ENCODE results near the gene SEMA3D. TPM values are rescaled to one million over a fixed set of nuclear protein-coding genes. Genes with fewer than 3 reads are reported as not detected.

The SEMA3D gene
- total RNA-seq (2022) (0.61 and 0.84 TPM in 2 replicates), Bru-seq, nascent RNA (percentile 32 among the genes with signal in this experiment), BruChase-seq, experiment 1, labeled RNA remaining after a 2-hour chase (percentile 25 among the genes with signal in this experiment), BruChase-seq, experiment 2, labeled RNA remaining after a 6-hour chase (percentile 23 among the genes with signal in this experiment)
- long read RNA-seq, partial matches to known transcripts = 0 of 1 reads
- long read RNA-seq, other reads (novel, unspliced or antisense) = 1 of 1 reads

- BruUV-seq (replicated peaks) = no TSS peak
- no peaks in the 10 kb centered on the region for H3K36me3 Mint-ChIP-seq (ENCODE audit: insufficient read depth, unreplicated experiment)
- peak; percentile 33 to 56 for DNase-seq
- CTCF ChIA-PET = no interaction called here
- POLR2A ChIA-PET = no interaction called here
- H3K9me3 ChIP-seq = peaks cover 3% of the 10 kb centered on the region; the same call in 1 of the 2 replicates
- H3K4me3 Mint-ChIP-seq (ENCODE audit: unreplicated experiment) = peak within 1 kb of the TSS; percentile 64
- peak within 1 kb of the TSS; percentile 21; the same call in 1 of the 2 replicates for H3K4me3 ChIP-seq (ENCODE audit: low read depth, low read length)
- H3K4me1 ChIP-seq = no peaks in the 10 kb centered on the region
- no peaks in the 10 kb centered on the region for H3K4me1 Mint-ChIP-seq (ENCODE audit: low read depth, unreplicated experiment)
- no peak within 1 kb of the TSS for H3K27ac Mint-ChIP-seq (ENCODE audit: unreplicated experiment)
- intact Hi-C loops (cut with micrococcal nuclease; ENCODE audit: unreplicated experiment) = loop anchor here (5.0 kb wide), 1 partner anchor 276 kb away; no protein-coding TSS in a partner anchor
- no peaks in the 10 kb centered on the region for H3K9me3 Mint-ChIP-seq (ENCODE audit: unreplicated experiment)
- no peaks in the 10 kb centered on the region for H3K36me3 ChIP-seq (ENCODE audit: control insufficient read depth, insufficient read depth, low read length)
- no peaks in the 10 kb centered on the region for H3K27me3 Mint-ChIP-seq (ENCODE audit: insufficient read depth, unreplicated experiment)
- peak; percentile 26 to 35 for TF ChIP-seq CTCF (IDR thresholded peaks at IDR 0.05; ENCODE audit: insufficient read depth in 1 of 2, low read depth in 1 of 2, low read length in 1 of 2, severe bottlenecking in 1 of 2, unreplicated experiment in 1 of 2)
- H3K27me3 ChIP-seq (replicated peaks; ENCODE audit: control insufficient read depth, insufficient read depth, low read length) = no peaks in the 10 kb centered on the region
These were observed at the start of gene SEMA3D for GRCh38 chr7:85186521-85187241. TSS of gene SEMA3D (minus strand) at chr7:85187056. CDS start at chr7:85121891, 65,165 bp downstream.

DNA sequence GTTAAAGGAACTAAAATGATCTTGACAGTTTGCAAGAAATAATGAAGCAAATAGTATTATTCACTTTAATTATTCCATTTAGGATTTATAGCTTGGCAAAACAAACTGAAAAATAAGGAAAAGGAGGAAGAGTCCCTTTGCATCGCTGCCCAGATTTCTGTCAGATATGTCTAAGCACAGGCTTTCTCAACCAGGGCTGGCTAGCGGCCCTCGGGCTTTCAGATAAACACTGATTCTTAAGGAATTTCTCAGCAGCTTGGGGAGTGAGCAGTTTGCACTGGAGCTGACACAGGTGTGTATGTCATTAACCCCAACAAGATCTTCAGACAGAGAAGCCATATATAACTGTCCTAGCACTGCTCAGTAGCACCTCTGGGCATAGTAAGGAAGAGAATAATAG lies 47.9 kb upstream of the SEMA3D start:
- H3K4me1 Mint-ChIP-seq (ENCODE audit: low read depth, unreplicated experiment) = peaks cover 35% of the 10 kb centered on the region
- H3K36me3 Mint-ChIP-seq (ENCODE audit: insufficient read depth, unreplicated experiment) = no peaks in the 10 kb centered on the region
- no peaks in the 10 kb centered on the region for H3K36me3 ChIP-seq (ENCODE audit: control insufficient read depth, insufficient read depth, low read length)
- no peak for TF ChIP-seq CTCF (IDR thresholded peaks at IDR 0.05; ENCODE audit: insufficient read depth in 1 of 2, low read depth in 1 of 2, low read length in 1 of 2, severe bottlenecking in 1 of 2, unreplicated experiment in 1 of 2)
- no peak overlapping the region for H3K4me3 ChIP-seq (ENCODE audit: low read depth, low read length)
- no TSS peak for BruUV-seq (replicated peaks)
- H3K9me3 ChIP-seq = no peaks in the 10 kb centered on the region
- H3K27me3 Mint-ChIP-seq (ENCODE audit: insufficient read depth, unreplicated experiment) = no peaks in the 10 kb centered on the region
- CTCF ChIA-PET = no interaction called here
- H3K4me1 ChIP-seq = peaks cover 19% of the 10 kb centered on the region
- H3K4me3 Mint-ChIP-seq (ENCODE audit: unreplicated experiment) = no peak overlapping the region
- no peak overlapping the region for H3K27ac Mint-ChIP-seq (ENCODE audit: unreplicated experiment)
- intact Hi-C loops (cut with micrococcal nuclease; ENCODE audit: unreplicated experiment) = no loop called here
- H3K27me3 ChIP-seq (replicated peaks; ENCODE audit: control insufficient read depth, insufficient read depth, low read length) = no peaks in the 10 kb centered on the region
- peak in 1 of 2 experiments; percentile 36 for DNase-seq
- POLR2A ChIA-PET = no interaction called here
- H3K9me3 Mint-ChIP-seq (ENCODE audit: unreplicated experiment) = peaks cover 22% of the 10 kb centered on the region

DNA sequence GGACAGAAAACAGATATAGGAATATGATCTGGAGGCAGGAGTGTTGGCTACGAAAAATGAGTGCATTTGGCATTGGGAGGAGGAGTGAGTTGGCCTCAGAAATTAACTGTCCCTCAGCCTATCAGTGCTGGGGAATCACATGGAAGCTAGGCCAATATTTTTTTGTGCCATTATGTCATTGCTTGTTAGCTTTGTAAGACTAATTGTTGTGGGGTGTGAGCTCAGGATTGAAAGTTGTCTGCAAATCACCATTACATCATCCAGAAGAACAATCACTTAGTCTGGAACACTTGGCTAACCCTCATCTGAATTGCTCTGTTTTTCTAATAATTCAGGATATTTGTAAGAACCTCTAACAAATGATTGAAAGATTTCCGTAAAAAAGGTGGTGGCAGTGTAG lies 45.2 kb upstream of the SEMA3D start:
- H3K36me3 Mint-ChIP-seq (ENCODE audit: insufficient read depth, unreplicated experiment) = no peaks in the 10 kb centered on the region
- DNase-seq = no peak
- H3K27ac Mint-ChIP-seq (ENCODE audit: unreplicated experiment) = no peak overlapping the region
- H3K9me3 Mint-ChIP-seq (ENCODE audit: unreplicated experiment) = peaks cover 12% of the 10 kb centered on the region
- TF ChIP-seq CTCF (IDR thresholded peaks at IDR 0.05; ENCODE audit: insufficient read depth in 1 of 2, low read depth in 1 of 2, low read length in 1 of 2, severe bottlenecking in 1 of 2, unreplicated experiment in 1 of 2) = no peak
- no peaks in the 10 kb centered on the region for H3K9me3 ChIP-seq
- no TSS peak for BruUV-seq (replicated peaks)
- no peak overlapping the region for H3K4me3 ChIP-seq (ENCODE audit: low read depth, low read length)
- no peaks in the 10 kb centered on the region for H3K36me3 ChIP-seq (ENCODE audit: control insufficient read depth, insufficient read depth, low read length)
- peaks cover 14% of the 10 kb centered on the region for H3K4me1 Mint-ChIP-seq (ENCODE audit: low read depth, unreplicated experiment)
- no peaks in the 10 kb centered on the region for H3K27me3 Mint-ChIP-seq (ENCODE audit: insufficient read depth, unreplicated experiment)
- no peak overlapping the region for H3K4me3 Mint-ChIP-seq (ENCODE audit: unreplicated experiment)
- CTCF ChIA-PET = no interaction called here
- POLR2A ChIA-PET = no interaction called here
- peaks cover 6% of the 10 kb centered on the region for H3K4me1 ChIP-seq
- no peaks in the 10 kb centered on the region for H3K27me3 ChIP-seq (replicated peaks; ENCODE audit: control insufficient read depth, insufficient read depth, low read length)
- intact Hi-C loops (cut with micrococcal nuclease; ENCODE audit: unreplicated experiment) = no loop called here

Data from Caco-2 (cell line).